ENCODE results near the gene CLN5.

Gene CLN5

GRCh38 chr13:77048681-77049080, 56.8 kb downstream of the CLN5 start:
- in situ Hi-C loops (cut with MboI; ENCODE audit: low sequenced_read_pairs, unreplicated experiment), result no loop called here
- TF ChIP-seq CTCF (IDR thresholded peaks at IDR 0.05; ENCODE audit: borderline replicate concordance, control extremely low read depth, extremely low read depth, insufficient read depth, missing control alignments), result no peak
- DNase-seq (ENCODE audit: low spot score), result no peak

- in situ Hi-C loops (cut with MboI; ENCODE audit: low sequenced_read_pairs, unreplicated experiment), result no loop called here
- DNase-seq (ENCODE audit: low spot score), result no peak
- TF ChIP-seq CTCF (IDR thresholded peaks at IDR 0.05; ENCODE audit: borderline replicate concordance, control extremely low read depth, extremely low read depth, insufficient read depth, missing control alignments), result no peak
Observed at GRCh38 chr13:77053192-77053591, 61.3 kb downstream of the CLN5 start.
